KMS-11 (cell line): Measurements from ENCODE around the gene LCMT1.

Source experiments
- H2AFZ ChIP-seq: fragments of 200-600 bp; sonication (generic); 2 replicates; pipeline ENCODE4 v1.6.1; 2016; ENCODE audit warnings: antibody characterized with exemption, mixed run types, low read depth
- H3K27ac ChIP-seq: fragments of 200-600 bp; sonication (generic); 2 replicates; pipeline ENCODE4 v1.6.1; 2016; ENCODE audit warnings: mild to moderate bottlenecking, mixed run types
- H3K27me3 ChIP-seq: fragments of 200-600 bp; sonication (generic); 2 replicates; pipeline ENCODE4 v1.6.1; 2017; ENCODE audit warnings: mild to moderate bottlenecking, low read depth, mixed run types, moderate library complexity; ENCODE audit not compliant: insufficient read depth
- H3K36me3 ChIP-seq: fragments of 200-600 bp; sonication (generic); 2 replicates; pipeline ENCODE4 v1.6.1; 2017; ENCODE audit warnings: mild to moderate bottlenecking, mixed run types; ENCODE audit not compliant: insufficient read depth
- H3K4me1 ChIP-seq: fragments of 200-600 bp; sonication (generic); 2 replicates; pipeline ENCODE4 v1.6.1; 2016; ENCODE audit warnings: mild to moderate bottlenecking, low read depth, mixed run types; ENCODE audit not compliant: poor library complexity, severe bottlenecking
- H3K4me2 ChIP-seq: fragments of 200-600 bp; sonication (generic); 2 replicates; pipeline ENCODE4 v1.7.0; 2016; ENCODE audit warnings: mild to moderate bottlenecking, mixed run types
- H3K4me3 ChIP-seq: fragments of 200-600 bp; sonication (generic); IDR thresholded peaks from 2 replicates; pipeline ENCODE4 v1.6.1; 2017; ENCODE audit warnings: low read depth, low read length, mixed read lengths; ENCODE audit not compliant: insufficient read depth
- H3K79me2 ChIP-seq: fragments of 200-600 bp; sonication (generic); 2 replicates; pipeline ENCODE4 v1.6.1; 2016; ENCODE audit warnings: low read depth, mixed run types; ENCODE audit not compliant: insufficient read depth
- H3K9ac ChIP-seq: fragments of 200-600 bp; sonication (generic); 2 replicates; pipeline ENCODE4 v1.6.1; 2016; ENCODE audit warnings: mild to moderate bottlenecking, mixed run types
- H4K20me1 ChIP-seq: fragments of 200-600 bp; sonication (generic); 2 replicates; pipeline ENCODE4 v1.6.1; 2016; ENCODE audit warnings: mild to moderate bottlenecking, mixed run types; ENCODE audit not compliant: insufficient read depth
- CTCF ChIP-seq: fragments of 200-600 bp; sonication (generic); conservative IDR thresholded peaks from 2 replicates; pipeline ENCODE4 v1.6.1; 2017; ENCODE audit warnings: low read depth, mild to moderate bottlenecking, antibody characterized with exemption, low read length, moderate library complexity, mixed read lengths

LCMT1 gene

GRCh38 chr16:25172831-25173230 is 61.3 kb downstream of the LCMT1 start:
- Histone ChIP-seq H3K4me1 (no peaks in the 10 kb centered on the region), H3K36me3 (no peaks in the 10 kb centered on the region), H3K27ac (no peak overlapping the region), H4K20me1 (no peaks in the 10 kb centered on the region), H3K27me3 (no peaks in the 10 kb centered on the region), H3K9ac (no peak overlapping the region), H3K4me2 (no peak overlapping the region), H3K79me2 (no peaks in the 10 kb centered on the region), H3K4me3 (no peak overlapping the region), H2AFZ (no peak overlapping the region)
- no peak for TF ChIP-seq CTCF

- H3K4me3 ChIP-seq, result no peak overlapping the region
- H3K27me3 ChIP-seq, result no peaks in the 10 kb centered on the region
- H3K4me1 ChIP-seq, result no peaks in the 10 kb centered on the region
- H3K36me3 ChIP-seq, result no peaks in the 10 kb centered on the region
- no peak overlapping the region for H3K27ac ChIP-seq
- H2AFZ ChIP-seq, result no peak overlapping the region
- no peaks in the 10 kb centered on the region for H3K79me2 ChIP-seq
- no peak for TF ChIP-seq CTCF
- H4K20me1 ChIP-seq, result no peaks in the 10 kb centered on the region
- H3K4me2 ChIP-seq, result no peak overlapping the region
- H3K9ac ChIP-seq, result no peak overlapping the region
Observed at GRCh38 chr16:25174285-25174684, 62.7 kb downstream of the LCMT1 start.

DNA sequence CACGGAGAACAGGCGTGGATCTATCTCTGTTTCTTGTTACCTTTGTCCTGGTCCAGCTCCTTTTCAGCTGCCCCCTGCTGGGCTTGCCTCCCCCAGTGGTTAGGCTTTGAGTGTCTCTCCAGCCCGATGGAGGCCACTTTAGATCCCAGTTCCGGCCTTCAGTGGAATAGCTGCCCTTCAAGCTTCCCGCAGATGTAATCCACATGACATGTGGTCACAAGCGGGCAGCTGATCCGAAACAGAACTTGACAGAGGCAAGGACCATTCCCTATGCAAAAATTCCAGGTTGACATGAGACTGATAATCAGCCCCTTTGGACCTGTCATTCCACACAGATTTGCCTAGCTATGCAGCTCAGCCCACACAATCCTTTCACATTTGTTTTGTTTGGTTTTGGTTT is 64.6 kb downstream of the LCMT1 start:
- H3K79me2 ChIP-seq, result no peaks in the 10 kb centered on the region
- no peak overlapping the region for H3K27ac ChIP-seq

GRCh38 chr16:25177512-25177830 is 65.9 kb downstream of the LCMT1 start:
- H3K79me2 ChIP-seq, result no peaks in the 10 kb centered on the region
- TF ChIP-seq CTCF, result no peak
- no peak overlapping the region for H3K27ac ChIP-seq
- no peaks in the 10 kb centered on the region for H3K27me3 ChIP-seq
- no peaks in the 10 kb centered on the region for H3K4me1 ChIP-seq
- H4K20me1 ChIP-seq, result no peaks in the 10 kb centered on the region
- H3K4me2 ChIP-seq, result no peak overlapping the region
- H3K9ac ChIP-seq, result no peak overlapping the region
- no peak overlapping the region for H3K4me3 ChIP-seq
- no peaks in the 10 kb centered on the region for H3K36me3 ChIP-seq
- H2AFZ ChIP-seq, result no peak overlapping the region

More for the DNA sequence above, 64.6 kb downstream of the LCMT1 start:
- H3K27me3 ChIP-seq, result no peaks in the 10 kb centered on the region
- no peak for TF ChIP-seq CTCF
- no peaks in the 10 kb centered on the region for H3K4me1 ChIP-seq
- no peaks in the 10 kb centered on the region for H3K36me3 ChIP-seq
- no peak overlapping the region for H3K4me3 ChIP-seq
- H4K20me1 ChIP-seq, result no peaks in the 10 kb centered on the region
- H2AFZ ChIP-seq, result no peak overlapping the region
- H3K4me2 ChIP-seq, result no peak overlapping the region
- H3K9ac ChIP-seq, result no peak overlapping the region
